NCI-H524 (cell line): ENCODE results near the gene OR6V1.
"Not testable (repeated sequence)": the region's sequence is repeated elsewhere in the genome, so short reads cannot be mapped to it uniquely, and the experiment has no call there.

Experiments used
- DNase-seq, 2 experiments: peaks; one replicate each; lab custom pipeline; 2025; lab: John Stamatoyannopoulos, UW

The OR6V1 gene

GRCh38 chr7:143042790-143043271 is 9.3 kb upstream of the OR6V1 start:
- peak in 1 of 2 experiments; percentile 31 for DNase-seq

- DNase-seq, result no peak
Observed at GRCh38 chr7:143043391-143043790, 8.8 kb upstream of the OR6V1 start.

- no peak for DNase-seq
Observed at GRCh38 chr7:143046426-143046851, 5.7 kb upstream of the OR6V1 start.

DNA sequence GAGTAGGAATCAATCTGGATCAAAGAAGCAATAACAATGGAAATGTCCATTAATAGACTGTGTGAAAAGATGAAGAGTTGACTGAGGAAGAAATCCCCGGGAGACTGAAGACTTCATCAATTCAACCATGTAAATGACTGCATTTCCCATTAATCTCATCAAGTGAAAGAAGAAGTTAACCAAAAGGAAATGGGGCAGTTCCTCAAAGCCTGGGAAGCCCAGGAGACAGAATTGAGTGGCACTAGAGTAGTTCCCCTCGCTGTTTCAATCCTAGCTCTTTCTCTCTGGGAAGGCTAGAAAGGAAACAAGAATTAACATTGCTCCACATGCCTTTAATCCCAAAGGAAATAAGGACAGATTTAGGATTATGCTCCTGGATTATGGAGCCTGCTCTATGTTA is 4.8 kb upstream of the OR6V1 start:
- no peak for DNase-seq

- no peak for DNase-seq
Observed at GRCh38 chr7:143048827-143049226, 3.3 kb upstream of the OR6V1 start.

DNA sequence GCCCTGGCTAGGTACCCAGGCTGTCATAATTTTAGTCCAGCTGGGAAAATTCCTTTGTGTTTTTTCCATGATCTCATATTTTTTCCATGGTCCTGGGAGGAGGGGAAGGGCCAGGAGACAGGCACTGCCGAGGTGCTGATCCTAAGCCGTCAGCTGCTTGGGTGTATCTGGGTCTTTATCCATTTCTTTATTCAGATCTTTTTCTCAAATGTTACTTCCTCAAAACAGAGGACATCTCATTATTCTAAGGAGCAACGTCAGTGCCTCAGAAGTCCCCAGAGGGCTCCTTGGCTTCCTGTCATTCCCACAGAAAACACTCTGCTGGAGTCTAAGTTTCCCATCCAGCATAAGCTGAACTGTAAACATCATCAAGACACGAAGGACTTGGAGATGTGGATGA is 2.8 kb upstream of the OR6V1 start:
- DNase-seq, result no peak

DNA sequence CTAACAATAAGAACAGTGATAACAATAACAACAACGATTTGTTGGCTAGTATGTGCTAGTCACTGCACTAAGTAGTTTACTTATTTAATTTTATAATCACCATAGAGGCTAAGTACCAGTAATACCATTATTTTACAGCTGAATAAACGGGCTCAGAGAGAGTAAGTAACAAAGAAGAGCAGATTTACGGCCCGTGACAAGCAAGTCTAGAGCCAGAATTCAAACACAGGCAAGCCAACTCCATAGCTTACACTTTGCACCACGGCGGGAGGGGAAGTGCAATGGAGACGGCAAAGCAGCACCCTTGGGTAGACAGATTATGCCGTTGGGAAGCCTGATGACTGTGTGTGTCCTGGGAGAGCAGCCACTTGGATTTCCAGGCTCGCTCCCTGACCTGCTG is 1.2 kb upstream of the OR6V1 start:
- DNase-seq, result no peak

GRCh38 chr7:143054621-143055020 is 2.5 kb downstream of the OR6V1 start:
- DNase-seq, result no peak

- DNase-seq, result no peak
Observed at GRCh38 chr7:143055754-143056153, 3.6 kb downstream of the OR6V1 start.

DNA sequence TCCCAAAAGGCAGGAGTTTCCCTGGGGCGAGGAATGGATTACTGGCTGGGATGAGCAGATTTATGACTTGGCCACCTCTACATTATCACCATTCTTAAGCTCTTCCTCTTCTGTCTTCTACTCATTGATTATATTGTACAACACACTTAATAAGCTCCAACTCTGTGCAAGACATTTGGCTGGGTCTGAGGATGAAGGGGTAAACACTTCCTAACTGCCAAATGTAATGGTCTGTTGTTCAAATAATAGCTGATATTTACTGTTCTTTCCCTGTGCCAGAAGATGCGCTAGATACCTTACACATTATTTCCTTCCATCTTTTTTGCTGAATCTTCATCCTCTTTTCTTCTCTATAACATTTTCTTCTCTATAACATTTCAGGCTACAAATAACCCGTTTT is 11.6 kb downstream of the OR6V1 start:
- DNase-seq, result no peak

DNA sequence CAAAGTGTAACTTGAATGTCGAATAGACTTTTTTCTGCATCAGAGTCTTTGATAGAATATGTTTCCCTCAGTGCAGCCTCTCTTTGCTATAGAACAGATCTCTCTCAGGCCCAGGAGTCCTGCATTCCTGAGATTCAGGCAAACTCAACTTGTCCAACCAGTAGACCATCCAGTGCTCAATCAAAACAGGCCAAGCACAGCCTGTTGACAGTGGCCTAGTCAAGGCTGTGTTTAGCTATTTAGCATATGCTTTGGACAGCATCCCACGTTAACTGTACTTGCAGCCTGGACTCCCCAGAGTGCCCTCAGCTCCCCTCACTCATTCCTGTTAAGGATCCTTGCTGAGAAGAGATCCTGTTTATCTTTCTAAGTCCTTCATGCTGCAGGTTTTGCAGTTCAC is 16.3 kb downstream of the OR6V1 start:
- DNase-seq, result no peak

DNA sequence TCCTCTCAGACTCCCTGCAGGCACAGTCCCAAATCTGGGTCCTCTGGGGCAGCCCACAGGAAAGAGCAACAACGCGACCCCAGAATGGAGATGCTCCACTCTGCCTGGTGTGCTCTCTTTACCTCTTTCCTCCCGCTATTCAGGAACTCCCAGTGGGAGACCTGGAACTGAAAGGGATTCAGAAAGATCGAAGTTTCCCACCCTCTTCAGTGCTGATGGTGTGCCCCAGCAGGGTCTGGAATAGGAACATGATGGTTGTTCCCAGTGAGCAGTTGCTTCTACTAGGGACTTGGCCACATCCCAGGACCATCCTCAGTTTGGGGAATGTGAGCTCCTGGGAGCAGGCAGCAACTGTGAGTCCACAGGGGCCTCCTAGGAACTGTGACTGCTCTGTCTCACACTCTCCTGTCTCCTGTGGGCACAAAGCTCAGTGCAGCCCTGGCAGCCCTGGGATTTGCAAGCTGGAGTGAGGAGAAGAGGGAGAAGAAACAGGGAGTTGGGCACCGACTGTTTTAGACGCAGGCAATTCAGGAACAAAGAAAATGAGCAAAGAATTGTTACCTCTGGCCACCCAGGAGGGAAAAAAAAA is 17.9 kb downstream of the OR6V1 start:
- no peak for DNase-seq

DNA sequence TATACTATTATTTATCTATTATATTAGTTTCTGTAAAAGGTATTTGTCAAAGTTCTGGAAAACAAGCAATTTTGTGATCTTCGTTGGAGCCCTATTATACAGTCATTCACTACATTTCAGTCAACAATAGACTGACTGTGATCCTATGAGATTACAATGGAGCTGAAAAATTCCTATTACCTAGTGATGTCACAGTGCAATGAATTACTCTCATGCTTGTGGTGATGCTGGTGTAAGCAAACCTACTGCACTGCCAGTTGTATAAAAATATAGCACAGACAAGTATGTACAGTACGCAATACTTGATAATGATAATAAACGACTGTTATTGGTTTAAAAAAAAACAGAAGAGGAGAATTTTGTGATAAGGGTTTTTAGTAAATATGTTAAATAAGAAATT is 21.4 kb downstream of the OR6V1 start:
- no peak for DNase-seq

GRCh38 chr7:143074141-143074540 is 22.0 kb downstream of the OR6V1 start:
- DNase-seq, result no peak

DNA sequence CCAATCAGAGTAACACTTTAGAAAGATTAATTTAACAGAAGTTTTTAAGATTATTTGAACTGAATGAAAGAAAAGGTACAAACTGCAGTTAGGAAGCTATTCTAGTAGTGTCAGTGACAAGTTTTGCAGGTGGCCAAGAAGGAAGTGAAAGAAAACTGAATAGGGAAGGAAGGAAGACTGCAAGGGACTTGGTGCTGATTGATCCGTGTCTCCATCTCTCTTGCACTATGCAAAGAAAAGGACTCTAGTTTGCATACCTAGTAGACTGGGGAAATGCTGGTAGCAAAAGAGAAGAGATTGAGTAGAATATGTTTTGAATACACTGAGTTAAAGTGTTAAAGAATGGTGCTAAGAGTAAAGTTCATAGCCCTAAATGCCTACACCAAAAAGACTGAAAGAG is 33.0 kb downstream of the OR6V1 start:
- DNase-seq, result no peak

DNA sequence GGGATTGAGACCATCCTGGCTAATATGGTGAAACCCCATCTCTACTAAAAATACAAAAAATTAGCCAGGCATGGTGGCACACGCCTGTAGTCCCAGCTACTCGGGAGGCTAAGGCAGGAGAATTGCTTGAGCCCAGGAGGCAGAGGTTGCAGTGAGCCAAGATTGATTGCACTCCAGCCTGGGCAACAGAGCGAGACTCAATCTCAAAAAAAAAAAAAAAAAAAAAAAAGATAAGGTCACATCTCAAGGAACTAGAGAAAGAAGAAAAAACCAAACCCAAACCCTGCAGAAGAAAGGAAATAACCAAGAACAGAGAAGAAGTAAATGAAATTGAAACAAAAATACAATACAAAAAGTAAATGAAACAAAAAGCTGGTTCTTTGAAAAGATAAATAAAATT is 33.5 kb downstream of the OR6V1 start:
- DNase-seq, result not testable (repeated sequence)

GRCh38 chr7:143088549-143089231 is 36.5 kb downstream of the OR6V1 start:
- DNase-seq, result not testable (repeated sequence)

GRCh38 chr7:143096146-143096545 is 44.0 kb downstream of the OR6V1 start:
- DNase-seq, result no peak

GRCh38 chr7:143099579-143099978 is 47.4 kb downstream of the OR6V1 start:
- DNase-seq, result not testable (repeated sequence)
